22Rv1 (cell line): ENCODE data around the gene PHF1.
A peak's percentile ranks its signal among the peaks of the same experiment; 100 is the strongest.

Experiments used
- H3K27ac ChIP-seq: fragments of 450-650 bp; 2 replicates; pipeline ENCODE4 v1.5.1; 2017
- ZFX ChIP-seq: fragments of 450-650 bp; IDR thresholded peaks from 2 replicates; pipeline ENCODE4 v1.6.1; 2017; ENCODE audit warnings: antibody characterized with exemption, borderline replicate concordance
- TF ChIP-seq, protein P1 (sequence below): fragments of 450-650 bp; IDR thresholded peaks from 2 replicates; pipeline ENCODE4 v1.5.1; 2017; ENCODE audit warnings: mild to moderate bottlenecking

PHF1 gene

DNA sequence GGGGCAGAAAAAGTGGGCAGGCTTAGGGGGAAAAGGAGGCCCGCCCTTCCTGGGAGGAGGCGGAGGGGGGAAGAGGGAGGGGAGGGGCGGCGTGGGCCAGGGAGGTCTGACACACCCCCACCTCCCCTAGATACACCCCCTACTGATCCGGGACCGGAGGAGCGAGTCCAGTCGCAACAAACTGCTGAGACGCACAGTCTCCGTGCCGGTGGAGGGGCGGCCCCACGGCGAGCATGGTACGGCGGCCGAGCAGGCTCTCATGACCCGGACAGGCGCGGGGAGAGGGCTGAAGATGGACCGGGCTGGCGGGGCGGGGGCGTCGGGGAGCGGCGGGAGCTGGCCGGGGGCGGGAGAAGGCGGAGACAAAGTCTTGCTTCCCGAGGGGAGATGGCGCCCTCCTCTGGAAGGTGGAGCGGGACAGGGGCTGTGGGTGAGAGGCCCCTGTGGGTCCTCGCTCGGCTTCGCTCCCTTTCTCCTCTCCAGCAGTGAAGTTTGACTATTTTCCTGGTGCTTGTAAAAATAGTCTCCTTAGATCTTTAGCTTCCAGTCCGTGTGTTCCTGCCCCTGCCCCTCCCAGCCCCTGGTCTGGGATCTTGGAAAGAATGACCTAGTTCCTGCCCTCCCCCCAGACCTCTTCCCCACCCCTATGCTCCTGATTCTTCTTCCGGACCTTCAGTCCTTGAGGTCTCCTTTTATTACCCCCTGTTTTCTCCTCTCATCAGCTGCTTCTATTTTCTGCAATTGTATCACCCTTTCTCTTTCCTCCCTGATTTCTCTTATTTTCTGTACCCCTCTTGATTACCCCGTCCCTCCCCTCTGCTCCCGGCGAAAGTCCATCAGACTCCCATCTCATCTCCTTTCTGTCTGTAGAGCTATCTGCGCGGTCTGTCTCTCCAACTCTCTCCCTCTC is 15.1 kb downstream of the PHF1 start:
- no peak for TF ChIP-seq ZFX
- TF ChIP-seq, protein P1, sequence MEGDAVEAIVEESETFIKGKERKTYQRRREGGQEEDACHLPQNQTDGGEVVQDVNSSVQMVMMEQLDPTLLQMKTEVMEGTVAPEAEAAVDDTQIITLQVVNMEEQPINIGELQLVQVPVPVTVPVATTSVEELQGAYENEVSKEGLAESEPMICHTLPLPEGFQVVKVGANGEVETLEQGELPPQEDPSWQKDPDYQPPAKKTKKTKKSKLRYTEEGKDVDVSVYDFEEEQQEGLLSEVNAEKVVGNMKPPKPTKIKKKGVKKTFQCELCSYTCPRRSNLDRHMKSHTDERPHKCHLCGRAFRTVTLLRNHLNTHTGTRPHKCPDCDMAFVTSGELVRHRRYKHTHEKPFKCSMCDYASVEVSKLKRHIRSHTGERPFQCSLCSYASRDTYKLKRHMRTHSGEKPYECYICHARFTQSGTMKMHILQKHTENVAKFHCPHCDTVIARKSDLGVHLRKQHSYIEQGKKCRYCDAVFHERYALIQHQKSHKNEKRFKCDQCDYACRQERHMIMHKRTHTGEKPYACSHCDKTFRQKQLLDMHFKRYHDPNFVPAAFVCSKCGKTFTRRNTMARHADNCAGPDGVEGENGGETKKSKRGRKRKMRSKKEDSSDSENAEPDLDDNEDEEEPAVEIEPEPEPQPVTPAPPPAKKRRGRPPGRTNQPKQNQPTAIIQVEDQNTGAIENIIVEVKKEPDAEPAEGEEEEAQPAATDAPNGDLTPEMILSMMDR = peak; percentile 70
- peak overlapping the region; percentile 88 for H3K27ac ChIP-seq

DNA sequence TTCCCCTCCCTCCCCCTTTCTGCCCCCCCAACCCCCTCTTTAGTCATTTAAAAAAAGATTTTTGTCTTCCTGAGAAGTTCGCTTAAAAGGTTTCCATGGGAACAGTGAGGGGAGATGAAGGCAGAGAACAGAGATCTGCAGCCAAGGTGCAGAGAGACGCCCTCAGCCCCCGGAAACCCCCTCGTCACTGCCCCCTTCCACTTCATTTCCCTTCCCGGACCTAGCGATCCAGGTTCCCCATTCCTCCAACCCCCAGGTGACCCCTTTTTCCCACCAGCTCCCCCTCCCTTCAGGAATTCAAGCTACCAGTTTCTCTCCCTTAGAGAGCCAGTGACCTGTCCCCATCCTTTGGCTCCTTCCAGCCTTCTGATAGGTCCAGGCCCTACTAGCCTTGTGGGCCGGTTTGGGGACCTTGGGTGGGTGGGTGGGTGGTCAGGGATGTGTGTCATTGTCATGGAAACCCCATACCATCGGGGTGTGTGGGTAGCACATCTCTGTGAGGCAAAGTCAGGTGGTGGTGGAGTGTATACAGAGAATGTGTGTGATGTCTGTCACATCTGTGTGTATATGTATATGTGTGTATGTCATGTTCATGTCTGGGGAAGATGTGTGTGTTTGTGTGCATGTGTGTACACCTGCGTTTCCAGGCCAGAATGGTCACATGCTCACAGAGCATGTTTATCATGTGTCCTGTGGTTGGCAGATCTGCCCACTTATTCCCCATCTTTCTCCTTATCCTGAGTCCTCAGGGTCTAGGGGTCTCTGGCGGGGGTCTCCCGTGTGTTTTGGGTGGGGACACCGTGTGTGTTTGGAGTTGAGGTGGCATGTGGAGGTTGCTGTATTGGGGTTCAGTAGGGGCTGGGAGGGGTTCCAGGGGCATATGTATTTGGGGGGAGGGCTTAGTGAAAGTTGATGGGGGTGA is 16.0 kb downstream of the PHF1 start:
- TF ChIP-seq, protein P1 = no peak
- TF ChIP-seq ZFX = no peak
- H3K27ac ChIP-seq = peak overlapping the region; percentile 88

DNA sequence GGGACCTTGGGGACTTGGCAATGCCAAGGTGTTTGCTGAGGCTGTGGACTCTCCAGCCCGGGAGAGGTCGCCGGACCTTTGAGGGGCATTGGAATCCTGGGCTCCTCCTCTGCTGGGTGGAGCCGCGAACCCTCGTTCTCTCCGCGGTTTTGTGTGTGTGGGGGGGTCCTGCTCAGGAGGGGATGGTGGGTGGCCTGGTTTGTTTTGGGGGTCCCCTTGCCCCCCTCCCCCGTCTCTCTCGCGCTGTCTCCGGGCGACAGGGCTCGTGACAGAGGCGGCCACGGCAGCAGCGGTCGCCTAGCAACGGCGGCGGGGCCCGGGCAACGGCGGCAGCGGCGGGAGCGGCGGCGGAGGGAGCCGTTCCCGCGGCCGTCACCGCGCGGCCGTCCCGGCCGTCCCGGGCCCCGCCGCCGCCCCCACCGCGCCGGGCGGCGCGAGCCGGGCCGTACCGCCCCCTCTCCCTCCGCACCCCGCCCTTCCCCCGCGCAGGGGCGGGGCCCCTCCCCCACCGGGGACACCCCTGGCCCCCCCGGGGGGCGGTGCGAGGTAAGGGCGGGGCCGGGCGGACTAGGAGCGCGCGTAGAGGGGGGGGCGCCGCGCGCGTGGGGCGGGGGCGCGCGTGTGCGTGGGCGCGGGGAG is 16.9 kb downstream of the PHF1 start:
- no peak for TF ChIP-seq ZFX
- TF ChIP-seq, protein P1 = peak; percentile 18
- peak overlapping the region; percentile 88 for H3K27ac ChIP-seq

DNA sequence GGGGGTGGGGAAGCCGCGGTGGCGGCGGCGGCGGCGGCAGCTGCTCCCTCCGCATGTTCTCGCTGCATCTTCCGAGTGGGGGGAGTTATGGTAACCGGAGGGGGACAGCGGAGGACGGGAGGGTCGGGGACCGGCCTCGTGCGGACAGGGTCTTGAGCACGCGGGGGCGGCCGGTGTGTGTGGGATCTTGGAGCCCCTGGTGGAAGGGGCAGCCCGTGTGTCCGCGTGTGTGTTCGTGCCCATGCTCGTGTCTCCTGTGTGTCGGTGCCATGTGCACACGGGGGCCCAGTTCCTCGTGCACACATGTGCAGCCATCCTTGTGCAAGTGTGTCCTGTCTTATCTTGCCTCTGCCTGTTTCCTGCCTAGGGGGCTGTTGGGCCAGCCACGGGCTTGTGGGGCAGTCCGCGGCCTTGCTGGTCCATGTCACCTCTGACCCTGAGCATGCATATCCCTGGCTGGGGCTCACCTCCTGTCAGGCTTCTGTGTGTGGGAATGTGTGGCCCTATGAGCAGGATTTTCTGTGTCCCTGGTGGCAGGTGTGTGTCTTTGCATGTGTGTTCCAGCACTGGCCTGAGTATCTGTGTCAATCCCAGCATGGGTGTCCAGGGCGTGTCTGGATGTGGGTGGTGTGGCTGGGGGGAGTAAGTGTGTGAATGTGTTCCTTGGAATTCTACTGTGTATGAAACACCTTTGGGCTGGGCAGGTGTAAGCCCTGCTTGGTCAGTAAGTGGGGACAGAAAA is 17.6 kb downstream of the PHF1 start:
- H3K27ac ChIP-seq = peak overlapping the region; percentile 88
- TF ChIP-seq, protein P1 = peak; percentile 26; the same call in 1 of the 2 replicates
- no peak for TF ChIP-seq ZFX

DNA sequence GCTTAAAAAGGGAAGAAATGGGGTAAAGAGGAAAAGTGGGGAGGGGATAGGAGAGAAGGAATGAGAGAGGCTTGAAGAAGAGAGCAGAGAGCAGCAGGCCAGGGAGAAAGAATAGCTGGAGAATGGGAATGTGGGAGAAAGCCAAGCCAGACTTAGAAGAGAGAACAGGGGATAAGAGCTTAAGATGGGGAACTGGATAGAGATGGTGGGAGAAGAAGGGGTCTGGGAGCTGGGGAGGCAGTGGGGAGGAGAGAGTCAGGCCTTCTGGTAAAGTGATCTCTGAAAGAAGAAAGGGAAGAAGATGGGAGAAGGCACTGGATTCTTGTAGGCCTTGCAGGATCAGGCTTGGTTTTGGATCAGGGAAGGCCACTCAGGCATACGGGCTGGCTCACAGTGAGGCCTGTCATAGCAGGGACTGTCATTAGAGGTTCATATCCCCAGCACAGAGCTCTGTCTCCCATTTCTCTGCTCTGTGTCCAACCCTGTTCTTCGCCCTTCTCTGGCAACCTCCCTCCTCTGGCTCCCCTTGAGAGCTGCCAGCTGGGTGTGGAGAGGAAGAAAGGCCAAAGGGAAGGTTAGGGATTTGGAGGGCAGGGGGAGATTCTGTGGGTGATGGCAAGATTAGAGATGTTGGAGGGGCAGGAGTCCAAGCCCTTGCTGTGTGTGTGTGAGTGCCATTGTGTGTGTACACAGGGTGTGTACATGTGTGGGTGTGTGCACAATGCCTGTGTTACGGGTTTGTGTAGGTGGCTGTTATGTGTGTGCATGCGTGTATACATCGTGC is 18.3 kb downstream of the PHF1 start:
- no peak for TF ChIP-seq ZFX
- TF ChIP-seq, protein P1 = no peak
- H3K27ac ChIP-seq = peak overlapping the region; percentile 88

DNA sequence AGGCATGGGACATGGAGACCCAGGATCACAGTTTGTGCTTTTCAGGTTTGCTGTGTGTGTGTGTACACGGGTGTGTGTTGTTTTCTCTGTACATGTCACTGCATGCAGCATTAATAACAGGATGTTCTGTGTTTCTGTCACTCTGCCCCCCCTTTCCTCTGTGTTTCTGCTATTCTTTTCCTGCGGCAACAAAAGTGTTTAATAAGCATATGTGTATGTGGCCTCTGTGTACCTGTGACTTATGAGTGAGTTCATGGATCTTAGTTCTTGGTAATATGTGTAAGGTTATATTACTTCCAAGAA is 18.9 kb downstream of the PHF1 start:
- TF ChIP-seq, protein P1 = no peak
- TF ChIP-seq ZFX = no peak
- peak overlapping the region; percentile 88 for H3K27ac ChIP-seq
